ENCODE measurements around the gene EEA1.

DNA sequence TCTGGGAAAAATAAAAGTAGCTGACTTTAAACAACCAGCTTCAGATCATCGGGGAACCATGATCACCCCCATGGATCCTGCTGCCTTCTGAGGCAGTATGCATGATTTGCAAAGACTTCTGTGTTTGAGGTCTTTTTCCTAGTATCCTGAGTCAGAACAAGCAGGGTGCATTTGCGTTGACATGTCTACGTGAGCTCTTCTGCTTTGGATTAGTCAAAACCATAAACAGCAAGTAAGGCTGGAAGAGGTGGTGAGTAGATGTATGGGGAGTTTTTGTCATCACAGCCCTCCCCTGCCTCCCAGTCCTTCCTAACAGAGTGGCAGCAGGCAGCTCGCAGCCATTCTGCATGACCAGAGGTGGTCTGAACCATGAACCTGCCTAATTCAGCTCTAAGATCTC lies 202.2 kb downstream of the EEA1 start:
- TF ChIP-seq POLR2A (IDR thresholded peaks at IDR 0.05) (no peak), POLR2AphosphoS5 (IDR thresholded peaks at IDR 0.05) (no peak)
- TF ChIP-seq, protein P1, sequence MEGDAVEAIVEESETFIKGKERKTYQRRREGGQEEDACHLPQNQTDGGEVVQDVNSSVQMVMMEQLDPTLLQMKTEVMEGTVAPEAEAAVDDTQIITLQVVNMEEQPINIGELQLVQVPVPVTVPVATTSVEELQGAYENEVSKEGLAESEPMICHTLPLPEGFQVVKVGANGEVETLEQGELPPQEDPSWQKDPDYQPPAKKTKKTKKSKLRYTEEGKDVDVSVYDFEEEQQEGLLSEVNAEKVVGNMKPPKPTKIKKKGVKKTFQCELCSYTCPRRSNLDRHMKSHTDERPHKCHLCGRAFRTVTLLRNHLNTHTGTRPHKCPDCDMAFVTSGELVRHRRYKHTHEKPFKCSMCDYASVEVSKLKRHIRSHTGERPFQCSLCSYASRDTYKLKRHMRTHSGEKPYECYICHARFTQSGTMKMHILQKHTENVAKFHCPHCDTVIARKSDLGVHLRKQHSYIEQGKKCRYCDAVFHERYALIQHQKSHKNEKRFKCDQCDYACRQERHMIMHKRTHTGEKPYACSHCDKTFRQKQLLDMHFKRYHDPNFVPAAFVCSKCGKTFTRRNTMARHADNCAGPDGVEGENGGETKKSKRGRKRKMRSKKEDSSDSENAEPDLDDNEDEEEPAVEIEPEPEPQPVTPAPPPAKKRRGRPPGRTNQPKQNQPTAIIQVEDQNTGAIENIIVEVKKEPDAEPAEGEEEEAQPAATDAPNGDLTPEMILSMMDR (IDR thresholded peaks at IDR 0.05), result no peak
